PC-3 (cell line): Measurements from ENCODE around the gene TMEM238L. TPM values are rescaled to one million over a fixed set of nuclear protein-coding genes. Genes with fewer than 3 reads are reported as not detected.

ENCODE experiments used
- ATAC-seq: fragments of 200-7000 bp; cut with Tn5 transposase; 2 replicates; pipeline ENCODE4 v1.9.1; 2020; ENCODE audit warnings: mild to moderate bottlenecking, moderate library complexity
- BruUV-seq: library from RNA; stranded (reverse); fragments of 400-500 nt; replicated peaks from 2 replicates; lab custom pipeline; 2021; lab: Mats Ljungman, UMichigan
- CTCF ChIA-PET: fragments of 300-600 bp; sonication (Branson Sonifier 250); formaldehyde crosslinking; loops from one replicate; lab custom pipeline; 2022; ENCODE audit warnings: antibody characterized with exemption; lab: Charles Lee
- POLR2A ChIA-PET: fragments of 300-600 bp; sonication (Branson Sonifier 250); formaldehyde crosslinking; loops from one replicate; lab custom pipeline; 2022; ENCODE audit warnings: antibody characterized with exemption; ENCODE audit not compliant: unreplicated experiment; lab: Charles Lee
- DNase-seq: peaks from one replicate; pipeline ENCODE4 v3.0.0-alpha.2; 2015
- H2AFZ ChIP-seq: fragments of 300-600 bp; sonication (generic); 2 replicates; pipeline ENCODE4 v1.6.0; 2016; ENCODE audit warnings: antibody characterized with exemption, low read length
- H3F3A ChIP-seq: fragments of 300-600 bp; sonication (generic); one replicate; pipeline ENCODE4 v1.6.0; 2017; ENCODE audit warnings: antibody characterized with exemption, low read length, control low read depth, mild to moderate bottlenecking; ENCODE audit not compliant: unreplicated experiment
- H3K27ac ChIP-seq: fragments of 300-600 bp; sonication (generic); 2 replicates; pipeline ENCODE4 v1.5.1; 2016; ENCODE audit warnings: mild to moderate bottlenecking, low read length
- H3K27me3 ChIP-seq: fragments of 300-600 bp; sonication (generic); 2 replicates; pipeline ENCODE4 v1.6.1; 2016; ENCODE audit warnings: low read length, mixed read lengths
- H3K36me3 ChIP-seq: fragments of 300-600 bp; sonication (generic); 2 replicates; pipeline ENCODE4 v1.6.1; 2016; ENCODE audit warnings: low read depth, mixed run types, low read length, mixed read lengths
- H3K4me1 ChIP-seq: fragments of 300-600 bp; sonication (generic); 2 replicates; pipeline ENCODE4 v1.5.1; 2016; ENCODE audit warnings: low read length; ENCODE audit not compliant: insufficient read depth
- H3K4me2 ChIP-seq: fragments of 300-600 bp; sonication (generic); 2 replicates; pipeline ENCODE4 v1.6.0; 2016; ENCODE audit warnings: low read length
- H3K4me3 ChIP-seq: fragments of 300-600 bp; sonication (generic); 2 replicates; pipeline ENCODE4 v1.5.1; 2016; ENCODE audit warnings: mild to moderate bottlenecking, low read length, mixed read lengths
- H3K79me2 ChIP-seq: fragments of 300-600 bp; sonication (generic); 2 replicates; pipeline ENCODE4 v1.6.1; 2017; ENCODE audit warnings: low read length, mixed read lengths
- H3K9ac ChIP-seq: fragments of 300-600 bp; sonication (generic); 2 replicates; pipeline ENCODE4 v1.6.0; 2016; ENCODE audit warnings: mild to moderate bottlenecking, low read length
- H3K9me2 ChIP-seq: fragments of 300-600 bp; sonication (generic); replicated peaks from 2 replicates; pipeline ENCODE4 v1.6.1; 2016; ENCODE audit warnings: mixed run types, low read length, mixed read lengths
- H3K9me3 ChIP-seq: fragments of 300-600 bp; sonication (generic); 2 replicates; pipeline ENCODE4 v1.6.1; 2016; ENCODE audit warnings: low read length, mixed read lengths
- H4K20me1 ChIP-seq: fragments of 300-600 bp; sonication (generic); 2 replicates; pipeline ENCODE4 v1.6.1; 2016; ENCODE audit warnings: low read length, mixed read lengths
- EZH2 ChIP-seq: fragments of 300-600 bp; sonication (generic); IDR thresholded peaks from one replicate; pipeline ENCODE4 v1.6.1; 2017; ENCODE audit warnings: antibody characterized with exemption, mild to moderate bottlenecking, low read length; ENCODE audit not compliant: unreplicated experiment
- EZH2phosphoT487 ChIP-seq: fragments of 300-600 bp; sonication (generic); IDR thresholded peaks from 2 replicates; pipeline ENCODE4 v1.6.1; 2018; ENCODE audit warnings: mild to moderate bottlenecking, antibody characterized with exemption, low read length, borderline replicate concordance
- intact Hi-C: fragments of 100-400 bp; cut with micrococcal nuclease; formaldehyde crosslinking; loops from 2 replicates; pipeline ENCODE4 v1.9.0; 2023
- total RNA-seq: library from RNA; depleted of rRNA; stranded (reverse); fragments of >200 nt; gene quantifications from 2 replicates; pipeline ENCODE4 v1.2.3, GENCODE V29; 2014
- TF ChIP-seq, protein P1 (sequence below): fragments of 300-600 bp; sonication (generic); conservative IDR thresholded peaks from 2 replicates; pipeline ENCODE4 v1.5.1; 2017; ENCODE audit warnings: antibody characterized with exemption, low read depth, mild to moderate bottlenecking, low read length

The TMEM238L gene
- total RNA-seq, 1 experiment from 2014 or later = not detected

DNA sequence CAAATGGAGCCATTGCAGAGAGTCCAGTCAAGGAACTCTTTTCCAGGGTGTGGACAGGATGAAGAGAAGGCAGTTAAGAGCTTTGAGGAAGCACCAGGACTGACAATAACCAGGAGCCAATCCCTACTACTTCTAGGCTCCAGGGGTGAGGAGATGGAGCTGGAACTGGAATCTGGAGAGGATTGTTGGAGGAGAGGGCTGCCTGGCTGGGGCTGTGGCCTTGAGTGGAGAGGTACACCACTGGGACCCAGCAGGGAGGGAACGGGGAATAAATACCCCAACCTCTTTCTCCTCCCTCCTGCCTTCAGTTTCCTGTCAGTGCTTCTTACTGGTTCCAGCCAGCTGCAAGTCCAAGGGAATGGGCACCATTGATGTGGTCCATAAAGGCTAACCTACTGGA is 41.9 kb downstream of the TMEM238L start:
- H4K20me1 ChIP-seq = no peaks in the 10 kb centered on the region
- CTCF ChIA-PET = no interaction called here

DNA sequence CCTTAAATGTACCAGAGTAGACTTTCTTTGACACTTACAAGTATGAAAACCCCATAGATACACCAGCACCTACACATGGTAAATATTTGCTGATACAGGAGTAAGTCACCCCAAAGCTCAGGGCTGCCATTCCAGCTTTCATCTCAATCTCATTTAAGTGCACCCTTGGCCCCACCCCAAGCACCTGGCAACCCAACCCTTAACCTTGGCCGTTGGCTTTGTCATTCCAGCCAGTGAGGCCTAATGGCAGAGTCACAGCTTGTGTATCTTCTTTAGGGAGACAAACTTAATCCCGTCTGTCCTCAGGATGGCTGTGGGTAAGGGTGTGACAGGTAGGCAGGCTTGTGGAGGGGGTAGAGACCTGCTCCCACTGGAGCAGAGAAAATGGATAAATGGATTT is 42.6 kb downstream of the TMEM238L start:
- TF ChIP-seq, protein P1, sequence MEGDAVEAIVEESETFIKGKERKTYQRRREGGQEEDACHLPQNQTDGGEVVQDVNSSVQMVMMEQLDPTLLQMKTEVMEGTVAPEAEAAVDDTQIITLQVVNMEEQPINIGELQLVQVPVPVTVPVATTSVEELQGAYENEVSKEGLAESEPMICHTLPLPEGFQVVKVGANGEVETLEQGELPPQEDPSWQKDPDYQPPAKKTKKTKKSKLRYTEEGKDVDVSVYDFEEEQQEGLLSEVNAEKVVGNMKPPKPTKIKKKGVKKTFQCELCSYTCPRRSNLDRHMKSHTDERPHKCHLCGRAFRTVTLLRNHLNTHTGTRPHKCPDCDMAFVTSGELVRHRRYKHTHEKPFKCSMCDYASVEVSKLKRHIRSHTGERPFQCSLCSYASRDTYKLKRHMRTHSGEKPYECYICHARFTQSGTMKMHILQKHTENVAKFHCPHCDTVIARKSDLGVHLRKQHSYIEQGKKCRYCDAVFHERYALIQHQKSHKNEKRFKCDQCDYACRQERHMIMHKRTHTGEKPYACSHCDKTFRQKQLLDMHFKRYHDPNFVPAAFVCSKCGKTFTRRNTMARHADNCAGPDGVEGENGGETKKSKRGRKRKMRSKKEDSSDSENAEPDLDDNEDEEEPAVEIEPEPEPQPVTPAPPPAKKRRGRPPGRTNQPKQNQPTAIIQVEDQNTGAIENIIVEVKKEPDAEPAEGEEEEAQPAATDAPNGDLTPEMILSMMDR = no peak
- no peaks in the 10 kb centered on the region for H4K20me1 ChIP-seq
- intact Hi-C loops = no loop called here
- H3K79me2 ChIP-seq = no peaks in the 10 kb centered on the region
- H3K36me3 ChIP-seq = no peaks in the 10 kb centered on the region
- no peak overlapping the region for H3K4me3 ChIP-seq
- ChIA-PET CTCF (no interaction called here), POLR2A (no interaction called here)
- no TSS peak for BruUV-seq
- no peak for DNase-seq
- no peaks in the 10 kb centered on the region for H3K4me1 ChIP-seq
- no peaks in the 10 kb centered on the region for H3K9me2 ChIP-seq
- no peak overlapping the region for H3K27ac ChIP-seq
- H2AFZ ChIP-seq = no peak overlapping the region
- no peaks in the 10 kb centered on the region for H3K27me3 ChIP-seq
- ATAC-seq = no peak
- H3F3A ChIP-seq = no peaks in the 10 kb centered on the region
- H3K9me3 ChIP-seq = no peaks in the 10 kb centered on the region
- no peak overlapping the region for H3K9ac ChIP-seq
- H3K4me2 ChIP-seq = no peak overlapping the region

More for the DNA sequence above, 41.9 kb downstream of the TMEM238L start:
- DNase-seq (no peak), ATAC-seq (no peak)
- no peaks in the 10 kb centered on the region for H3F3A ChIP-seq
- no peak overlapping the region for H3K9ac ChIP-seq
- no peaks in the 10 kb centered on the region for H3K9me2 ChIP-seq
- no peak overlapping the region for H3K4me3 ChIP-seq
- no peak overlapping the region for H3K27ac ChIP-seq
- no peaks in the 10 kb centered on the region for H3K36me3 ChIP-seq
- no TSS peak for BruUV-seq
- H3K4me1 ChIP-seq = no peaks in the 10 kb centered on the region
- intact Hi-C loops = no loop called here
- POLR2A ChIA-PET = no interaction called here
- H2AFZ ChIP-seq = no peak overlapping the region
- no peaks in the 10 kb centered on the region for H3K79me2 ChIP-seq
- H3K4me2 ChIP-seq = no peak overlapping the region
- no peaks in the 10 kb centered on the region for H3K27me3 ChIP-seq
- TF ChIP-seq, protein P1 = no peak
- no peak for TF ChIP-seq EZH2phosphoT487
- TF ChIP-seq EZH2 = no peak
- H3K9me3 ChIP-seq = no peaks in the 10 kb centered on the region

DNA sequence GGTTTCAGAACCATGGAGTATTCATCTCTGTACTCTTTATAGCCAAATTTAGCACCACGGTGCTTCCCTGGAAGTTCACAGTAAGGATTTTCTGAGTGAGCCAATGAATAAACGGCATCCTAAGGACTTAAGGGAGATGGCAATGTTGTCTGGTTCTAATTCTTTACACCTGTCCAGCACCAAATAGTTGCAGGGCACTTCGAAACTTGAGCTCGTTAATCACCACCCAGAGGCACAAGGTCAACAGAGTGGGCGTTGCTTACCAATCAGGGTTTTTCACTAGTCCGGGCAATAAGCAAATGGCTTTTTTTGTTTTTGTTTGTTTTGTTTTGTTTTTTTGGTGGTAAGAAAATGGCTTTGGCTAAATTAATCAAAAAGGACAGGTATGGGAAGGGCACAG is 45.8 kb downstream of the TMEM238L start:
- no peaks in the 10 kb centered on the region for H3K36me3 ChIP-seq
- H3K27me3 ChIP-seq = no peaks in the 10 kb centered on the region
- CTCF ChIA-PET = no interaction called here
- no peak overlapping the region for H3K27ac ChIP-seq
- no peaks in the 10 kb centered on the region for H4K20me1 ChIP-seq
- no peaks in the 10 kb centered on the region for H3K79me2 ChIP-seq
- no peak for DNase-seq
- ATAC-seq = no peak
- H3K9me2 ChIP-seq = no peaks in the 10 kb centered on the region
- intact Hi-C loops = no loop called here
- no peaks in the 10 kb centered on the region for H3F3A ChIP-seq
- no peak overlapping the region for H3K4me2 ChIP-seq
- BruUV-seq = no TSS peak
- TF ChIP-seq, protein P1 = no peak
- no peak for TF ChIP-seq EZH2phosphoT487
- no peak for TF ChIP-seq EZH2
- no peak overlapping the region for H3K9ac ChIP-seq
- no peak overlapping the region for H2AFZ ChIP-seq
- no peaks in the 10 kb centered on the region; the same call in 1 of the 2 replicates for H3K4me1 ChIP-seq
- H3K9me3 ChIP-seq = no peaks in the 10 kb centered on the region
- POLR2A ChIA-PET = no interaction called here
- H3K4me3 ChIP-seq = no peak overlapping the region
